ENCODE data around the gene DDX49. TPM values are rescaled to one million over a fixed set of nuclear protein-coding genes. Genes with fewer than 3 reads are reported as not detected.
A peak's percentile ranks its signal among the peaks of the same experiment; 100 is the strongest.

DDX49 gene
- total and polyA plus RNA-seq, 2 donors from 2014 or later, result 39.5 to 40.6 TPM

DNA sequence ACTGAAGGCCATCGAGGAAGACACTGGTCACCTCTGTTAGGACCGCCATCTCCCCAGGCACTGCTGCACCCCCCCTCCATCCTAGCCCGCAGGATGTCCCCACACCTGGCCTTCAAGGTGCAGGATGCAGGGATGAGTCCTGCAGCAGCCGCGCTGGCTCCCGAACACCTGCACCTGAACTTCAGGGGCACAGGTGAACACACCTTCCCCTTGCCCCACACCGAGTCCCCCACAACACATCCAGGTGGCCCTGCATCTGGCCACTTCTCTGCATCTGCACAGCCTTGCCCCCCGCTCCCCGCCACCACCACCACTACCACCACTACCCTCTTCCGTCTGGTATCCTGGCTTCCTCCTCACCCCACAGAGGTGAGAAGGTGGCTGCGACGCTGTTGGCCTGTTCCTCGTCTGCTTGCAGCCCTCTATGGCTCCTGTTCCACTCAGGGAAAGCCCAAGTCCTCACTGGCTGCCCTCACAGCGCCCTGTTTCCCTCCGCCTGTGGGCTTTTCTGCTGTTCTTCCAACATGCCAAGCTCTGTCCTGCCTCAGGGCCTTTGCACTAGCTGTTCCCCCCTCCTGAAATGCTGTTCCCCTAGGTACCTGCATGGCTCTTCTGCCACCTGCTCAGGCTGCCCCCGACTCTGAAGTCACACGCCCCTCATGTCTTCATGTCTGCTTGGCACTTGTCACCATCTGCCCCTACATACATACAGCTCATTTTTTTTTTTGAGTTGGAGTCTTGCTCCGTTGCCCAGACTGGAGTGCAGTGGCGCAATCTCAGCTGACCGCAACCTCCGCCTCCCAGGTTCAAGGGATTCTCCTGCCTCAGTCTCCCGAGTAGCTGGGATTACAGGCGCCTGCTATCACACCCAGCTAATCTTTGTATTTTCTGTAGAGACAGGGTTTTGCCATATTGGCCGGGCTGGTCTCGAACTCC is 22.2 kb upstream of the DDX49 start:
- no peak overlapping the region for H3K27ac ChIP-seq (ENCODE audit: low read depth in 2 of 2, low read length in 2 of 2)
- H3K9ac ChIP-seq (ENCODE audit: low read length in 3 of 3), result no peak overlapping the region
- H3K4me3 ChIP-seq (ENCODE audit: low read length in 3 of 3), result no peak overlapping the region
- H3K36me3 ChIP-seq (ENCODE audit: control insufficient read depth in 2 of 3, insufficient read depth in 3 of 3, low read length in 3 of 3), result peaks cover 0 to 3% (median 0%) of the 10 kb centered on the region in 3 donors
- H3K9me3 ChIP-seq (ENCODE audit: control insufficient read depth in 2 of 3, insufficient read depth in 1 of 3, low read length in 3 of 3), result no peaks in the 10 kb centered on the region
- FAIRE-seq (no peak), DNase-seq (peak in 1 of 5 donors; percentile 51)
- H3K27me3 ChIP-seq (ENCODE audit: control insufficient read depth, insufficient read depth, low read length), result no peaks in the 10 kb centered on the region
- intact Hi-C loops (cut with DNase I), result no loop called here
- TF ChIP-seq CTCF (IDR thresholded peaks at IDR 0.05; ENCODE audit: borderline replicate concordance, extremely low read depth, insufficient read depth), result no peak
- H3K4me1 ChIP-seq (ENCODE audit: control insufficient read depth in 2 of 3, insufficient read depth in 2 of 3, low read depth in 1 of 3, low read length in 3 of 3), result no peaks in the 10 kb centered on the region

DNA sequence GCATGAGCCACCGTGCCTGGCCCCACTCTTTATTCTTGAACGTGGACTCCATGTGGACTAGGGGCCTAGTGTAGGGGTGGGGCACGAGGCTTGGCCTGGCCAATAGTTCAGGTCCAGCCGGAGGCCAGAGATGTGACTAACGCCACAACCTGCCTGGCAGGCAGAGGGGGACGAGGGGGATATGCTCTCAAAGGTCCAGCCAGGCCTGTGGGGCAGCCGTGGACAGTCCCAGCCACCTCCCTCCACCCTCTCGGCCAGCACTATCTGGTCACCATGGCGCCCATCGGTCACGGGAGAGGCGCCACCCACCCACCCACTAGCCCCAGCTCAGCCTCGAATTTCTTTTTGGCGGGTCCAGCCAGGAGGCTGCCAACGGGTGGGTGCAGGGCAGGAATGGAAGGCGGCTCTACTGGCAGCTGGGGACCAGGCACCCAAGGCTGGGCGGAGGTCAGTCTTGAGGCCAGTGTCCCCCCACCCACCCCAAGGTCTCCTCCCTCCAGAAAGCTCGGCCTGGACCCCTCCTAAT is 21.4 kb upstream of the DDX49 start:
- intact Hi-C loops (cut with DNase I), result no loop called here
- Histone ChIP-seq H3K27me3 (ENCODE audit: control insufficient read depth, insufficient read depth, low read length) (no peaks in the 10 kb centered on the region), H3K27ac (ENCODE audit: low read depth in 2 of 2, low read length in 2 of 2) (no peak overlapping the region), H3K4me3 (ENCODE audit: low read length in 3 of 3) (no peak overlapping the region), H3K9ac (ENCODE audit: low read length in 3 of 3) (no peak overlapping the region), H3K36me3 (ENCODE audit: control insufficient read depth in 2 of 3, insufficient read depth in 3 of 3, low read length in 3 of 3) (peaks cover 0 to 4% (median 0%) of the 10 kb centered on the region in 3 donors), H3K4me1 (ENCODE audit: control insufficient read depth in 2 of 3, insufficient read depth in 2 of 3, low read depth in 1 of 3, low read length in 3 of 3) (no peaks in the 10 kb centered on the region), H3K9me3 (ENCODE audit: control insufficient read depth in 2 of 3, insufficient read depth in 1 of 3, low read length in 3 of 3) (no peaks in the 10 kb centered on the region)
- no peak for FAIRE-seq
- peak in 1 of 5 donors; percentile 63 for DNase-seq
- no peak for TF ChIP-seq CTCF (IDR thresholded peaks at IDR 0.05; ENCODE audit: borderline replicate concordance, extremely low read depth, insufficient read depth)

DNA sequence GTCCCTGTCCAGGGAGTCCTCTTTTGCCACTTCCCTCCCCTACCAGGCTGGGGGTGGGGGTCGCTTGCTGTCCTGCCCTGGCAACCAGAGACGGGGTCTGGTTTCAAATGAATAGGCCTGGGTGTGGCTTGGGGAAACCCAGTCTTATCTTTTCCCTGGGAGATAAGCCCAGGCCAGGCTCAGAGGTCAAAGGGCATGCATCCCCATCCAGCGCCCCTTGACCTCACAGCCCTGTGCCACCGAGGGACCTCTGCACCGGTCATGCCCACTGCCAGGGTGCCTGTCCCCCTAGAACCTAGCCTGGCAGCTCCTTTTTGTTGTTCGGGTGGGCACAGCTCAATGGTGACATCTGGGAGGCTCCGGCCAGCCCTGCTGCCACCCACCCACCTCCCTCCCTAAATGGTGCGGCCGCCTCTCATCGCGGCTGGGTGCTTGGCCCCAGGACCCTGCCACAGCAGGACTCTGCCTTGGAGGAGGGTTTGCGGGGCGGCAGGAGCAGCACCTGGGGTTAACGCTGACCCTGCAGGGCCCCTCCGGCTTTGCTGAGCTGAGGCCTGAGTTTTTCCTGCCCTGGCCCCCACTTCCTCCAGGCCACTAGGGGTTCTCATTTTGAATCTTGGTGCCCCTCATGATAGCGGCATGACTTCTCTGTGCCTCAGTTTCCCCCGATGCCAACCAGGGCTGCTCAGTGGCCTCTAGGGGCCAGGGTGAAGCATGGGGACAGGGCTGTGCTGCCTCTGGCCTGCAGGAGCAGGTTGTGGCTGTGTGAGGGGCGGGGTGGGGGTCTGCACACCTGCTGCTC is 20.7 kb upstream of the DDX49 start:
- intact Hi-C loops (cut with DNase I), result no loop called here
- Histone ChIP-seq H3K4me1 (ENCODE audit: control insufficient read depth in 2 of 3, insufficient read depth in 2 of 3, low read depth in 1 of 3, low read length in 3 of 3) (no peaks in the 10 kb centered on the region), H3K4me3 (ENCODE audit: low read length in 3 of 3) (no peak overlapping the region), H3K36me3 (ENCODE audit: control insufficient read depth in 2 of 3, insufficient read depth in 3 of 3, low read length in 3 of 3) (peaks cover 0 to 4% (median 0%) of the 10 kb centered on the region in 3 donors), H3K9me3 (ENCODE audit: control insufficient read depth in 2 of 3, insufficient read depth in 1 of 3, low read length in 3 of 3) (no peaks in the 10 kb centered on the region), H3K9ac (ENCODE audit: low read length in 3 of 3) (no peak overlapping the region), H3K27me3 (ENCODE audit: control insufficient read depth, insufficient read depth, low read length) (no peaks in the 10 kb centered on the region), H3K27ac (ENCODE audit: low read depth in 2 of 2, low read length in 2 of 2) (no peak overlapping the region)
- FAIRE-seq (no peak), DNase-seq (peak in 1 of 5 donors; percentile 53)
- no peak for TF ChIP-seq CTCF (IDR thresholded peaks at IDR 0.05; ENCODE audit: borderline replicate concordance, extremely low read depth, insufficient read depth)
